GM12864 (cell line): Measurements from ENCODE around the gene ZDHHC8.

Experiments used
- DNase-seq: peaks from one replicate; pipeline ENCODE4 v3.0.0-alpha.2; 2011; ENCODE audit warnings: low read depth
- H3K4me3 ChIP-seq: 2 replicates; pipeline ENCODE4 v1.5.1; 2011; ENCODE audit warnings: mild to moderate bottlenecking, low read depth, low read length, control low read depth
- TF ChIP-seq, protein P1 (sequence below): IDR thresholded peaks from 2 replicates; pipeline ENCODE4 v1.5.1; 2011; ENCODE audit warnings: low read depth, mild to moderate bottlenecking, moderate library complexity, low read length, control low read depth, inconsistent platforms; ENCODE audit errors: missing control alignments

The ZDHHC8 gene

DNA sequence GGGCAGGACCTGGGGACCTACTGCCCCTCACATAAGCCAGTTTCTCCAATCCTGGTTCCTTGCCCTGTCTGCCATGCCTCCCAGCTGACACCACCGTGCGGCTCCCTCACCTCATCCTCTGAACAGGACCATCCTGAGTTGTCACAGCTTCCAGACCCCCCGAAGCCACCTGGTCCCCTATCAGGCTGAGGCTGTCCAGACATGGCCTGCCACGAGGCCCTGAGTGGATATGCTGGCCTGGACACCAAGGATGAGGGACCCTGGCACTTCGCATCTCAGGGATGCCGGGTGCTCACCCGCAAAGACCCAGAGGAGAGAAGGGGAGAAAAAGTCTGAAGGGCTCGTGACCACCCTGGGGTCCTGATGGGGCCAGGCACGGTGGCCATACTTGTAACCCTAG is 35.1 kb downstream of the ZDHHC8 start:
- no peak for DNase-seq
- H3K4me3 ChIP-seq: no peak overlapping the region
- TF ChIP-seq, protein P1, sequence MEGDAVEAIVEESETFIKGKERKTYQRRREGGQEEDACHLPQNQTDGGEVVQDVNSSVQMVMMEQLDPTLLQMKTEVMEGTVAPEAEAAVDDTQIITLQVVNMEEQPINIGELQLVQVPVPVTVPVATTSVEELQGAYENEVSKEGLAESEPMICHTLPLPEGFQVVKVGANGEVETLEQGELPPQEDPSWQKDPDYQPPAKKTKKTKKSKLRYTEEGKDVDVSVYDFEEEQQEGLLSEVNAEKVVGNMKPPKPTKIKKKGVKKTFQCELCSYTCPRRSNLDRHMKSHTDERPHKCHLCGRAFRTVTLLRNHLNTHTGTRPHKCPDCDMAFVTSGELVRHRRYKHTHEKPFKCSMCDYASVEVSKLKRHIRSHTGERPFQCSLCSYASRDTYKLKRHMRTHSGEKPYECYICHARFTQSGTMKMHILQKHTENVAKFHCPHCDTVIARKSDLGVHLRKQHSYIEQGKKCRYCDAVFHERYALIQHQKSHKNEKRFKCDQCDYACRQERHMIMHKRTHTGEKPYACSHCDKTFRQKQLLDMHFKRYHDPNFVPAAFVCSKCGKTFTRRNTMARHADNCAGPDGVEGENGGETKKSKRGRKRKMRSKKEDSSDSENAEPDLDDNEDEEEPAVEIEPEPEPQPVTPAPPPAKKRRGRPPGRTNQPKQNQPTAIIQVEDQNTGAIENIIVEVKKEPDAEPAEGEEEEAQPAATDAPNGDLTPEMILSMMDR: no peak

GRCh38 chr22:20167643-20168322 is 36.2 kb downstream of the ZDHHC8 start:
- no peak overlapping the region for H3K4me3 ChIP-seq
- no peak for DNase-seq
- TF ChIP-seq, protein P1: no peak

DNA sequence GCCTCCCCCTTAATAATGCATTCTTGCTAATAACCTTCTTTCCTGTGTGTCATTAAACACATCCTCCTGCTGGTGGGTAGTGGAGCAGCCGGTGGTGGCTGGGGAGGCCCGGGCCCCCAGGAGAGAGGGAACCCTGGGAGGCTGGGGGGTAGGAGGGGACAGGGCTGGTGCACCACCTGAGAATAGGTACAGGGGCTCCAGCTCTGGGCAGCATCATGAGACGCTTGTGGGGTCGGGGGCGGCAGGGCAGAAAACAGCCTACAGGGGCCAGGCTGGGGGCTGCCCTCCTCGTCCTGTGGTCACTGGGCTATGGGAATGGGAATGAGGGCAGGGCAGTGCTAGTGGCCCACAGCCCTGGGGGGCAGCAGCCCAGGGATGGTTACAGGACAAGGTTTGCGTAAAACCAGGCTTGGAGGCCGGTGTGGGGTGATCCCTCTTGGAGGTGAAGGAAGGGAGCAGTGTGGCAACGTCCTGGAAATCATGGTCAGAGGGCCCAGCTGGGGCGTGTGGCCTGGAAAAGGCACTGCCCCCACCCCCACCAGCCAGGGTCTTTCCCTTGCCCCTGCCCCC is 37.7 kb downstream of the ZDHHC8 start:
- TF ChIP-seq, protein P1: no peak
- H3K4me3 ChIP-seq: no peak overlapping the region

DNA sequence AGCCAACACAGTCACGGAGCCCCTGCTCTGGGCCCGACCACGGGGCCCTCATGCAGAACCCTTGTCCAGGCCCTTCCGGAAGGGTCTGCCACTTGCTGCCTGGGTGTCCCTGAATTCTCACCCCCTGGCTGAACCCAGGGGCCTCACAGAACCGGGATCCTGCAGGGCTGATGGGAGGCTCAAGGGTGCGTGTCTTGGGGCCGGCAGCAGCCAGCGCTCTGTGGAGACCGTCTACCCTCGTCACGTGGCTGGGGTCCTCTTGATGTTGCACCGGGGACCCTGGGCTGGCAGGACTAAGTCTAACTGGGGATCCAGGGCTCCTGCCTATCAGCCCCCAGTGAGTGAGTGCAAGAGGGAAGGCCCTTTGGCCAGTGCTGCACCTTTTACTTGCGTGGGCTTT is 38.6 kb downstream of the ZDHHC8 start:
- TF ChIP-seq, protein P1: no peak
- H3K4me3 ChIP-seq: no peak overlapping the region
- DNase-seq: no peak

More for the DNA sequence above, 37.7 kb downstream of the ZDHHC8 start:
- DNase-seq: no peak

DNA sequence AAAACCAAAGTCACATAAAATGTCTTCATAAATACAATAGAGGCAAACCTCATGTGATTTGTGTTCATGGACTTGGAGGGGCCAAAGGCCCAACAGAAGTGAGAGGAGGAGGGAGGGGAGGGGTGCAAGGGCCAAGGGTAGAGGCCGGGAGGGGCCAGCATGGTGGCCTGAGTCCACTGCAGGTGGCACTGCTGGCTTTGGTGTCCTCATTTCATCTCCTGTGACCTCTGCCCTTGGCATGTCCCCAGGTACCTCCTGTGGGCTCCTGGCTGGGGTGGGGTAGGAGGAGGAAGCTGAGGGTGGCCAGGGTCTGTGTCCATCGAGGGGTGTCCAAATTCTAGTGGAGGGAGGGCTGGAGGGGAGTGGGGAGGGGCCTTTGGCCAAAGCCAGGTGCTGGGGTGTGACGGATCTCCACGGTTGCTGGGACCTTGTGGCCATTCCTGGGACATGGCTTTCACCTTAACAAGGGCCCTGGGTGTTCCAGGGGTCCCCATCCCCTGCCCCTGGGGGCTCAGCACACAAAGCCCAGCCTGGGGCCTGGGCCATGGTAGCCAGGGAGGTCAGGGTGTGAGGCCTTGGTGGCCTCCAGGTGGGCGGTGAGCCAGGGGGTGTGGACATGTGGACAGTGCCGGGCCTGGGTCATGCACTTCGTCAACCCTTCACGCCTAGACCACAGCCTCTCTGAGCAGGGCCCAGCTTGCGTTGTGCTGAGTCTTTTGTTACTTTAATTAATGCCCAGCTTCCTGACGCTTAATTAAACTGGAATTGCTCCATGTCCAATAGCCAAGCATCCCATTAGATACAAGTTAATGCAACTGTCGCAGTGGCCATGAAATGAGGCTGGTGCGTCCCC is 39.9 kb downstream of the ZDHHC8 start:
- no peak for DNase-seq
- TF ChIP-seq, protein P1: no peak

GRCh38 chr22:20172141-20172613 is 40.6 kb downstream of the ZDHHC8 start:
- DNase-seq: no peak
- H3K4me3 ChIP-seq: no peak overlapping the region
- TF ChIP-seq, protein P1: no peak

More for the DNA sequence above, 39.9 kb downstream of the ZDHHC8 start:
- no peak overlapping the region for H3K4me3 ChIP-seq
